Brain microvascular endothelial cell (primary cell): ENCODE results near the gene NACC2.

Experiments
- DNase-seq: peaks from one replicate; pipeline ENCODE4 v3.0.0-alpha.2; 2020
- H3K27ac ChIP-seq: fragments of 250-450 bp; sonication (Bioruptor Pico); 2 replicates; pipeline ENCODE4 v1.5.1; 2020; ENCODE audit warnings: mild to moderate bottlenecking, moderate library complexity
- H3K27me3 ChIP-seq: fragments of 250-450 bp; sonication (Bioruptor Pico); replicated peaks from 2 replicates; pipeline ENCODE4 v1.5.1; 2020; ENCODE audit warnings: mild to moderate bottlenecking
- H3K36me3 ChIP-seq: fragments of 250-450 bp; sonication (Bioruptor Pico); replicated peaks from 2 replicates; pipeline ENCODE4 v1.5.1; 2020; ENCODE audit warnings: mild to moderate bottlenecking
- H3K4me3 ChIP-seq: 2 replicates; pipeline ENCODE4 v1.5.1; 2011; ENCODE audit warnings: low read depth, mild to moderate bottlenecking, control low read depth, low read length, moderate library complexity
- CTCF ChIP-seq: IDR thresholded peaks from 2 replicates; pipeline ENCODE4 v1.5.1; 2011; ENCODE audit warnings: low read depth, mild to moderate bottlenecking, moderate library complexity, low read length, control low read depth, inconsistent platforms; ENCODE audit errors: missing control alignments
- in situ Hi-C: cut with HindIII; loops from 2 replicates; pipeline ENCODE4 v1.10.0; 2017; ENCODE audit warnings: low sequenced_read_pairs, low pct_ligation_motif_present

NACC2 gene

DNA sequence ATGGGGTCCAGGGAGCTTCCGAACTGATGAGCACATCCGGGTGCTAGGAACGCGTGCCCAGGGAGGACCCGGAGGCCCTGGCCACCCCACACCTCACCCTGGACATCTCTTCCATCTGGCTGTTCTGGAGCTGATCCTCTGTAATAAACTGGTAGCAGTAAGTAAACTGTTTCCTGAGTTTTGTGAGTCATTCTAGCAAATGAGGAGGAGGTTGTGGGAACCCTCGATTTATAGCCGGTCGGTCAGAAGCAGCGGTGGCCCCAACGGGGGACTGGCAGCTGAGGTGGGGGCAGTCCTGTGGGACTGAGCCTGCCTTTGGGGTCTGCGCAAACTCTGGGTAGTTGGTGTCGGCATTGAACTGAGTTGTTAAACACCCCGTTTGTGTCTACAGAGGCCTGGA, 118.6 kb downstream of the NACC2 start:
- H3K27ac ChIP-seq, result no peak overlapping the region
- no peak for TF ChIP-seq CTCF
- in situ Hi-C loops, result no loop called here

DNA sequence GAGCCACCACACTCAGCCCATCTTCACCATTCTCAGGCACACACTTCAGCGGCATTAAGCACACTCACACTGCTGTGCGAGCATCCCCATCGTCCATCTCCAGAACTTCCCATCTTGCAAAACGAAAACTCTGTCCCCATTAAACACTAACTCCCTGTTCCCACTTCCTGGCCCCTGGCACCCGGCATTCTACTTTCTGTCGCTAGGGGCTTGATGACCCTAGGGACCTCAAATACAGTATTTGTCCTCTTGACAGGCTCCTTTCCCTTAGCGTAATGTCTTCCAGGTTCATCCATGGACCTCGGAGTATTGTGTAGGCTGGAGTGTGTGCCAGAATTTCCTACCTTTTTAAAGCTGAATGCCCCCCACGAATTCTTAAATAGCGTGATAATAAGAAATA, 119.3 kb downstream of the NACC2 start:
- Histone ChIP-seq H3K36me3 (no peaks in the 10 kb centered on the region), H3K4me3 (no peak overlapping the region), H3K27ac (no peak overlapping the region), H3K27me3 (peaks cover 4% of the 10 kb centered on the region)
- peak; percentile 21 for TF ChIP-seq CTCF
- no peak for DNase-seq
- in situ Hi-C loops, result no loop called here

More for the DNA sequence above, 118.6 kb downstream of the NACC2 start:
- peaks cover 4% of the 10 kb centered on the region for H3K27me3 ChIP-seq
- no peak for DNase-seq
- no peaks in the 10 kb centered on the region for H3K36me3 ChIP-seq
- H3K4me3 ChIP-seq, result no peak overlapping the region

GRCh38 chr9:135974220-135974573, 120.9 kb downstream of the NACC2 start:
- Histone ChIP-seq H3K27me3 (peaks cover 4% of the 10 kb centered on the region), H3K36me3 (no peaks in the 10 kb centered on the region), H3K4me3 (no peak overlapping the region), H3K27ac (no peak overlapping the region)
- DNase-seq, result no peak
- no peak for TF ChIP-seq CTCF
- in situ Hi-C loops, result no loop called here

- in situ Hi-C loops, result no loop called here
These were observed 121.5 kb downstream of the NACC2 start for GRCh38 chr9:135973277-135974219.

GRCh38 chr9:135971892-135972291, 123.2 kb downstream of the NACC2 start:
- Histone ChIP-seq H3K4me3 (no peak overlapping the region), H3K27me3 (no peaks in the 10 kb centered on the region), H3K36me3 (no peaks in the 10 kb centered on the region), H3K27ac (no peak overlapping the region)
- TF ChIP-seq CTCF, result no peak
- in situ Hi-C loops, result no loop called here
- no peak for DNase-seq

More at GRCh38 chr9:135973277-135974219, 121.5 kb downstream of the NACC2 start:
- TF ChIP-seq CTCF, result no peak
- Histone ChIP-seq H3K27me3 (no peaks in the 10 kb centered on the region), H3K4me3 (no peak overlapping the region), H3K27ac (no peak overlapping the region), H3K36me3 (no peaks in the 10 kb centered on the region)
- no peak for DNase-seq
